ENCODE measurements around the gene LINC00632.
A peak's percentile ranks its signal among the peaks of the same experiment; 100 is the strongest.

LINC00632 gene

GRCh38 chrX:140762061-140762460, 52.5 kb downstream of the LINC00632 start:
- no peaks in the 10 kb centered on the region for H3K27me3 ChIP-seq (ENCODE audit: control insufficient read depth, low read length)
- no peak overlapping the region for H3K27ac ChIP-seq (ENCODE audit: low read depth, low read length)
- H3K4me3 ChIP-seq (ENCODE audit: low read length), result no peak overlapping the region
- H3K9me3 ChIP-seq (ENCODE audit: control insufficient read depth, insufficient read depth, low read length), result no peaks in the 10 kb centered on the region
- TF ChIP-seq CTCF (IDR thresholded peaks at IDR 0.05; ENCODE audit: low read depth, low read length, poor library complexity, severe bottlenecking) (peak; percentile 62), EZH2phosphoT487 (IDR thresholded peaks at IDR 0.05; ENCODE audit: borderline replicate concordance, low read length) (no peak)
- no peak overlapping the region for H3K4me2 ChIP-seq (ENCODE audit: low read length)
- no peaks in the 10 kb centered on the region for H3K79me2 ChIP-seq (ENCODE audit: control insufficient read depth, low read length)
- H3F3A ChIP-seq (ENCODE audit: control insufficient read depth, insufficient read depth), result no peaks in the 10 kb centered on the region
- no peaks in the 10 kb centered on the region for H3K9me2 ChIP-seq (replicated peaks; ENCODE audit: control insufficient read depth, low read length)
- no peaks in the 10 kb centered on the region for H3K4me1 ChIP-seq (ENCODE audit: control insufficient read depth, low read length)
- H3K36me3 ChIP-seq (ENCODE audit: control insufficient read depth, low read length), result no peaks in the 10 kb centered on the region
- no peaks in the 10 kb centered on the region for H4K20me1 ChIP-seq (ENCODE audit: control insufficient read depth, insufficient read depth, low read depth, low read length)

GRCh38 chrX:140764401-140764919, 54.9 kb downstream of the LINC00632 start:
- no peak overlapping the region for H3K4me2 ChIP-seq (ENCODE audit: low read length)
- no peaks in the 10 kb centered on the region for H3F3A ChIP-seq (ENCODE audit: control insufficient read depth, insufficient read depth)
- no peaks in the 10 kb centered on the region for H3K4me1 ChIP-seq (ENCODE audit: control insufficient read depth, low read length)
- no peak overlapping the region for H3K4me3 ChIP-seq (ENCODE audit: low read length)
- H3K79me2 ChIP-seq (ENCODE audit: control insufficient read depth, low read length), result no peaks in the 10 kb centered on the region
- no peak for TF ChIP-seq EZH2phosphoT487 (IDR thresholded peaks at IDR 0.05; ENCODE audit: borderline replicate concordance, low read length)
- no peak for TF ChIP-seq CTCF (IDR thresholded peaks at IDR 0.05; ENCODE audit: low read depth, low read length, poor library complexity, severe bottlenecking)
- no peaks in the 10 kb centered on the region for H3K27me3 ChIP-seq (ENCODE audit: control insufficient read depth, low read length)
- no peak overlapping the region for H3K27ac ChIP-seq (ENCODE audit: low read depth, low read length)
- no peaks in the 10 kb centered on the region for H4K20me1 ChIP-seq (ENCODE audit: control insufficient read depth, insufficient read depth, low read depth, low read length)
- no peaks in the 10 kb centered on the region for H3K36me3 ChIP-seq (ENCODE audit: control insufficient read depth, low read length)
- H3K9me2 ChIP-seq (replicated peaks; ENCODE audit: control insufficient read depth, low read length), result no peaks in the 10 kb centered on the region
- no peaks in the 10 kb centered on the region for H3K9me3 ChIP-seq (ENCODE audit: control insufficient read depth, insufficient read depth, low read length)

- Histone ChIP-seq H3K9me2 (replicated peaks; ENCODE audit: control insufficient read depth, low read length) (no peaks in the 10 kb centered on the region), H3K4me3 (ENCODE audit: low read length) (no peak overlapping the region), H3K27me3 (ENCODE audit: control insufficient read depth, low read length) (no peaks in the 10 kb centered on the region), H3K9me3 (ENCODE audit: control insufficient read depth, insufficient read depth, low read length) (no peaks in the 10 kb centered on the region), H3K4me2 (ENCODE audit: low read length) (no peak overlapping the region), H4K20me1 (ENCODE audit: control insufficient read depth, insufficient read depth, low read depth, low read length) (no peaks in the 10 kb centered on the region), H3K79me2 (ENCODE audit: control insufficient read depth, low read length) (no peaks in the 10 kb centered on the region), H3K36me3 (ENCODE audit: control insufficient read depth, low read length) (no peaks in the 10 kb centered on the region), H3K4me1 (ENCODE audit: control insufficient read depth, low read length) (no peaks in the 10 kb centered on the region), H3F3A (ENCODE audit: control insufficient read depth, insufficient read depth) (no peaks in the 10 kb centered on the region), H3K27ac (ENCODE audit: low read depth, low read length) (no peak overlapping the region)
- TF ChIP-seq EZH2phosphoT487 (IDR thresholded peaks at IDR 0.05; ENCODE audit: borderline replicate concordance, low read length) (no peak), CTCF (IDR thresholded peaks at IDR 0.05; ENCODE audit: low read depth, low read length, poor library complexity, severe bottlenecking) (no peak)
These were observed 55.7 kb downstream of the LINC00632 start for GRCh38 chrX:140765043-140765784.
